Neuron (in vitro differentiated cells): ENCODE results near the gene GAREM1.

Experiments
- H2AFZ ChIP-seq: one replicate; pipeline ENCODE4 v1.6.1; 2013; ENCODE audit warnings: low read depth, mild to moderate bottlenecking, inconsistent platforms, low read length, moderate library complexity
- H3K27me3 ChIP-seq: one replicate; pipeline ENCODE4 v1.6.1; 2013; ENCODE audit warnings: low read length; ENCODE audit not compliant: insufficient read depth
- H3K36me3 ChIP-seq: one replicate; pipeline ENCODE4 v1.6.1; 2013; ENCODE audit warnings: low read length; ENCODE audit not compliant: insufficient read depth
- H3K4me1 ChIP-seq: one replicate; pipeline ENCODE4 v1.6.1; 2013; ENCODE audit warnings: low read length; ENCODE audit not compliant: insufficient read depth
- H3K4me3 ChIP-seq: 2 replicates; pipeline ENCODE4 v1.5.1; 2013; ENCODE audit warnings: mild to moderate bottlenecking, low read length, moderate library complexity
- H3K9me3 ChIP-seq: one replicate; pipeline ENCODE4 v1.6.1; 2013; ENCODE audit warnings: low read length

Gene GAREM1

GRCh38 chr18:32446780-32447179 lies 23.9 kb downstream of the GAREM1 start:
- no peaks in the 10 kb centered on the region for H3K9me3 ChIP-seq
- no peaks in the 10 kb centered on the region for H3K36me3 ChIP-seq
- H3K4me1 ChIP-seq: peaks cover 4% of the 10 kb centered on the region
- H3K4me3 ChIP-seq: no peak overlapping the region
- H2AFZ ChIP-seq: no peak overlapping the region
- H3K27me3 ChIP-seq: no peaks in the 10 kb centered on the region

GRCh38 chr18:32445846-32446245 lies 24.8 kb downstream of the GAREM1 start:
- Histone ChIP-seq H2AFZ (no peak overlapping the region), H3K4me1 (peaks cover 9% of the 10 kb centered on the region), H3K9me3 (no peaks in the 10 kb centered on the region), H3K27me3 (no peaks in the 10 kb centered on the region), H3K4me3 (no peak overlapping the region), H3K36me3 (no peaks in the 10 kb centered on the region)

- H3K27me3 ChIP-seq: no peaks in the 10 kb centered on the region
- no peak overlapping the region for H3K4me3 ChIP-seq
- peaks cover 9% of the 10 kb centered on the region for H3K4me1 ChIP-seq
- no peak overlapping the region for H2AFZ ChIP-seq
- H3K9me3 ChIP-seq: peaks cover 2% of the 10 kb centered on the region
- H3K36me3 ChIP-seq: no peaks in the 10 kb centered on the region
Measured at GRCh38 chr18:32443706-32444215, 26.9 kb downstream of the GAREM1 start.

- Histone ChIP-seq H3K36me3 (no peaks in the 10 kb centered on the region), H3K4me1 (peaks cover 10% of the 10 kb centered on the region), H3K9me3 (peaks cover 2% of the 10 kb centered on the region), H3K4me3 (no peak overlapping the region), H2AFZ (no peak overlapping the region), H3K27me3 (no peaks in the 10 kb centered on the region)
Measured at GRCh38 chr18:32443033-32443705, 27.5 kb downstream of the GAREM1 start.

GRCh38 chr18:32442575-32442974 lies 28.1 kb downstream of the GAREM1 start:
- peaks cover 12% of the 10 kb centered on the region for H3K4me1 ChIP-seq
- no peaks in the 10 kb centered on the region for H3K36me3 ChIP-seq
- H3K4me3 ChIP-seq: no peak overlapping the region
- H3K27me3 ChIP-seq: no peaks in the 10 kb centered on the region
- H2AFZ ChIP-seq: no peak overlapping the region
- peaks cover 2% of the 10 kb centered on the region for H3K9me3 ChIP-seq

- no peaks in the 10 kb centered on the region for H3K27me3 ChIP-seq
- no peak overlapping the region for H2AFZ ChIP-seq
- H3K9me3 ChIP-seq: peaks cover 2% of the 10 kb centered on the region
- no peaks in the 10 kb centered on the region for H3K36me3 ChIP-seq
- H3K4me3 ChIP-seq: no peak overlapping the region
- peaks cover 8% of the 10 kb centered on the region for H3K4me1 ChIP-seq
Measured at GRCh38 chr18:32441533-32441932, 29.1 kb downstream of the GAREM1 start.

GRCh38 chr18:32440518-32440917 lies 30.2 kb downstream of the GAREM1 start:
- Histone ChIP-seq H3K36me3 (no peaks in the 10 kb centered on the region), H3K27me3 (no peaks in the 10 kb centered on the region), H3K4me1 (peaks cover 8% of the 10 kb centered on the region), H2AFZ (no peak overlapping the region), H3K4me3 (no peak overlapping the region), H3K9me3 (peaks cover 2% of the 10 kb centered on the region)

GRCh38 chr18:32439802-32440201 lies 30.9 kb downstream of the GAREM1 start:
- Histone ChIP-seq H3K9me3 (peaks cover 2% of the 10 kb centered on the region), H3K4me1 (peaks cover 8% of the 10 kb centered on the region), H3K36me3 (no peaks in the 10 kb centered on the region), H3K4me3 (no peak overlapping the region), H3K27me3 (no peaks in the 10 kb centered on the region), H2AFZ (no peak overlapping the region)

GRCh38 chr18:32439241-32439640 lies 31.4 kb downstream of the GAREM1 start:
- Histone ChIP-seq H3K4me3 (no peak overlapping the region), H3K36me3 (no peaks in the 10 kb centered on the region), H3K27me3 (no peaks in the 10 kb centered on the region), H3K4me1 (peaks cover 8% of the 10 kb centered on the region), H2AFZ (no peak overlapping the region), H3K9me3 (peaks cover 2% of the 10 kb centered on the region)

GRCh38 chr18:32438173-32438572 lies 32.5 kb downstream of the GAREM1 start:
- no peak overlapping the region for H2AFZ ChIP-seq
- peaks cover 8% of the 10 kb centered on the region for H3K4me1 ChIP-seq
- H3K4me3 ChIP-seq: no peak overlapping the region
- H3K27me3 ChIP-seq: no peaks in the 10 kb centered on the region
- H3K36me3 ChIP-seq: no peaks in the 10 kb centered on the region
- peaks cover 2% of the 10 kb centered on the region for H3K9me3 ChIP-seq

GRCh38 chr18:32437100-32437834 lies 33.4 kb downstream of the GAREM1 start:
- H3K27me3 ChIP-seq: no peaks in the 10 kb centered on the region
- H2AFZ ChIP-seq: no peak overlapping the region
- H3K4me3 ChIP-seq: no peak overlapping the region
- H3K9me3 ChIP-seq: peaks cover 2% of the 10 kb centered on the region
- peaks cover 8% of the 10 kb centered on the region for H3K4me1 ChIP-seq
- no peaks in the 10 kb centered on the region for H3K36me3 ChIP-seq

- no peak overlapping the region for H3K4me3 ChIP-seq
- no peak overlapping the region for H2AFZ ChIP-seq
- H3K4me1 ChIP-seq: peaks cover 3% of the 10 kb centered on the region
- H3K27me3 ChIP-seq: no peaks in the 10 kb centered on the region
- H3K9me3 ChIP-seq: peaks cover 2% of the 10 kb centered on the region
- H3K36me3 ChIP-seq: no peaks in the 10 kb centered on the region
Measured at GRCh38 chr18:32435631-32436500, 34.8 kb downstream of the GAREM1 start.

- Histone ChIP-seq H3K36me3 (no peaks in the 10 kb centered on the region), H3K9me3 (no peaks in the 10 kb centered on the region), H2AFZ (no peak overlapping the region), H3K4me1 (no peaks in the 10 kb centered on the region), H3K4me3 (no peak overlapping the region), H3K27me3 (no peaks in the 10 kb centered on the region)
Measured at GRCh38 chr18:32431753-32432152, 38.9 kb downstream of the GAREM1 start.
